Glutamatergic neuron (in vitro differentiated cells): ENCODE data around the gene FAM161A. TPM values are rescaled to one million over a fixed set of nuclear protein-coding genes. Genes with fewer than 3 reads are reported as not detected.
"Not testable (repeated sequence)": the region's sequence is repeated elsewhere in the genome, so short reads cannot be mapped to it uniquely, and the experiment has no call there.

Source experiments
- DNase-seq: peaks from one replicate; pipeline ENCODE4 v3.0.0; 2022
- H3K27ac Mint-ChIP-seq: one replicate; pipeline ENCODE4 v1.8.0; 2020; ENCODE audit warnings: mild to moderate bottlenecking, mixed read lengths, inconsistent platforms; ENCODE audit not compliant: unreplicated experiment
- H3K27me3 Mint-ChIP-seq: one replicate; pipeline ENCODE4 v1.8.0; 2020; ENCODE audit warnings: mild to moderate bottlenecking, moderate library complexity, mixed read lengths, inconsistent platforms; ENCODE audit not compliant: unreplicated experiment
- H3K36me3 Mint-ChIP-seq: one replicate; pipeline ENCODE4 v1.8.0; 2020; ENCODE audit warnings: mild to moderate bottlenecking, mixed read lengths, inconsistent platforms; ENCODE audit not compliant: unreplicated experiment
- H3K4me1 Mint-ChIP-seq: one replicate; pipeline ENCODE4 v1.8.0; 2020; ENCODE audit warnings: mild to moderate bottlenecking, low read depth, mixed read lengths, inconsistent platforms; ENCODE audit not compliant: unreplicated experiment
- H3K4me3 Mint-ChIP-seq: one replicate; pipeline ENCODE4 v1.8.0; 2020; ENCODE audit warnings: mild to moderate bottlenecking, mixed read lengths, inconsistent platforms; ENCODE audit not compliant: unreplicated experiment
- H3K9me3 Mint-ChIP-seq: one replicate; pipeline ENCODE4 v1.8.0; 2020; ENCODE audit warnings: mild to moderate bottlenecking, moderate library complexity, mixed read lengths, inconsistent platforms; ENCODE audit not compliant: unreplicated experiment
- CTCF ChIP-seq: fragments of 200-600 bp; sonication (generic); IDR thresholded peaks from one replicate; pipeline ENCODE4 v1.5.0; 2021; ENCODE audit not compliant: partially characterized antibody, unreplicated experiment
- total RNA-seq: library from RNA; stranded (reverse); fragmentation: NEBNext Ultra II Directional; extraction: Animal tissue kit (Norgen Biotek cat#: 25700); gene quantifications from one replicate; pipeline ENCODE4 v1.2.1, GENCODE V29; 2021; ENCODE audit not compliant: unreplicated experiment

The FAM161A gene
- total RNA-seq, 1 donor from 2014 or later: 13.4 TPM

- H3K9me3 Mint-ChIP-seq: no peaks in the 10 kb centered on the region
- no peak overlapping the region for H3K4me3 Mint-ChIP-seq
- no peak for TF ChIP-seq CTCF
- H3K27me3 Mint-ChIP-seq: no peaks in the 10 kb centered on the region
- H3K36me3 Mint-ChIP-seq: no peaks in the 10 kb centered on the region
- H3K4me1 Mint-ChIP-seq: no peaks in the 10 kb centered on the region
- H3K27ac Mint-ChIP-seq: no peak overlapping the region
- no peak for DNase-seq
Measured at GRCh38 chr2:61877571-61878245, 23.8 kb upstream of the FAM161A start.

GRCh38 chr2:61876400-61876799, 22.5 kb upstream of the FAM161A start:
- DNase-seq: no peak
- Mint-ChIP-seq H3K4me1 (no peaks in the 10 kb centered on the region), H3K9me3 (no peaks in the 10 kb centered on the region), H3K27me3 (no peaks in the 10 kb centered on the region), H3K27ac (no peak overlapping the region), H3K36me3 (no peaks in the 10 kb centered on the region), H3K4me3 (no peak overlapping the region)
- TF ChIP-seq CTCF: no peak

- H3K27ac Mint-ChIP-seq, DNase-seq, H3K9me3 Mint-ChIP-seq, H3K4me3 Mint-ChIP-seq, H3K4me1 Mint-ChIP-seq, H3K27me3 Mint-ChIP-seq: not testable (repeated sequence)
- peaks cover 20% of the 10 kb centered on the region for H3K36me3 Mint-ChIP-seq
Measured at GRCh38 chr2:61866482-61867089, 12.7 kb upstream of the FAM161A start.

- no peaks in the 10 kb centered on the region for H3K27me3 Mint-ChIP-seq
- DNase-seq: no peak
- H3K4me1 Mint-ChIP-seq: no peaks in the 10 kb centered on the region
- peaks cover 20% of the 10 kb centered on the region for H3K36me3 Mint-ChIP-seq
- no peak overlapping the region for H3K4me3 Mint-ChIP-seq
- TF ChIP-seq CTCF: no peak
- H3K27ac Mint-ChIP-seq: no peak overlapping the region
- H3K9me3 Mint-ChIP-seq: peaks cover 1% of the 10 kb centered on the region
Measured at GRCh38 chr2:61862085-61862484, 8.2 kb upstream of the FAM161A start.

GRCh38 chr2:61857224-61857623, 3.4 kb upstream of the FAM161A start:
- peaks cover 3% of the 10 kb centered on the region for H3K27me3 Mint-ChIP-seq
- TF ChIP-seq CTCF: no peak

More at GRCh38 chr2:61857224-61857623, 3.4 kb upstream of the FAM161A start:
- peaks cover 2% of the 10 kb centered on the region for H3K4me1 Mint-ChIP-seq
- no peak overlapping the region for H3K27ac Mint-ChIP-seq
- H3K36me3 Mint-ChIP-seq: peaks cover 3% of the 10 kb centered on the region
- H3K4me3 Mint-ChIP-seq: no peak overlapping the region
- DNase-seq: no peak
- peaks cover 7% of the 10 kb centered on the region for H3K9me3 Mint-ChIP-seq
